NCI-H82 treated with DMSO at 0.1 percent for 48 hours (cell line): ENCODE data around the gene ATE1.
A peak's percentile ranks its signal among the peaks of the same experiment; 100 is the strongest.
"Not testable (repeated sequence)": the region's sequence is repeated elsewhere in the genome, so short reads cannot be mapped to it uniquely, and the experiment has no call there.

Experiments
- DNase-seq: peaks from one replicate; lab custom pipeline; 2025; ENCODE audit not compliant: unreplicated experiment; lab: John Stamatoyannopoulos, UW

Gene ATE1

DNA sequence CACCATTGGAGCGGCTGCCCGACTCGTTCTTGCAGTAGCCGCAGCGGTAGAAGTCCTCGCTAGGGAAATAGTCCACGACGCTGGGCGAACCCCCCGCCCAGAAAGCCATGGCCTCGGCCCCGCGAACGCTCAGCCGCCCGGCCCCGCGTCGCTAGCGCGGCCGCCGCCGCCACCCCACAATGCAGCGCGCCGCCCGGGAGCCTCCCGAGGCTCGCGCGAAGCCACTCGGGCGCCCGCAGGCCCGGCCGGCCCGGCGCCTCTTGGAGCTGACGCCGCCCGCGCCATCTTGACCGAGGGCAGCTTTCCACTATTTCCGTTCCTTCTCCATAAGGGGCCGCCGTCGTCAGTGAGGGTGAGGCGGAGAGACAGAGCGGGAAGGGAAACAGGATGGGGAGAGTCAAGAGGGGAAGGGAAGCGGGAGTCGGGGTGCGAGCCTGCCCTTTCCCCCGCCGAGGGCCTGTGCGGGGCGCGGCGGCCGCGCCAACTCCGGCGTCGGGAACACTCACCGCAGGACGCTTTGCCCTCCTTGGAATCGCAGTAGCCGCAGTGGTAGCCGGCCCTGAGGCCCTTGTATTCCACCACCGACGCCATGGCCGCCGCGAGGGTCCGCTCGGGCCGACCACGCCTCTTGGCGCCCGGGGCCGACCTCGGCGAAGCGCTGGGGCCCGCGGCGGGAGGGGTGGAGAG, at the start of gene ATE1:
Gene ATE1 (minus strand): TSS at position 191 of the 687 bp plus-strand sequence. CDS start 82 bp downstream, at position 109.
- DNase-seq: peak; percentile 81

DNA sequence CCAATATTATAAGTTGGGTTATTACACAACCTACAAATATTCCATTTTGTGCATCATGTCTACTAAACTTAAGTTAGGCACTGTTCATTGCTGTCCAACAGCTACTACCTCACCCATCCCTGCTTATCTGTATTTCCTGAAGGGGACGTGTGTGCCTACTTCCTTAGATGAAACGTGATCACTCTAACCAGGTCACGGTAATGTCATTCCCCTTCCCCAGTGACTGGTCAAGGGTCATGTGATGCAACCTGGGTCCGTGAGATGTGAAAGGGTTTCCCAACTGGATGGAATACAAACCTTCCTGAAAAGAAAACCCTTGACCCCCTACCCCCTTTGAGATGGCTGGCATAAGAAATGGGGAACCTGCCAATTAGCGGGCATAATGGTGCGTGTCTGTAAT, 48.8 kb upstream of the ATE1 start:
- DNase-seq: no peak

GRCh38 chr10:121975295-121976086, 47.7 kb upstream of the ATE1 start:
- DNase-seq: no peak

DNA sequence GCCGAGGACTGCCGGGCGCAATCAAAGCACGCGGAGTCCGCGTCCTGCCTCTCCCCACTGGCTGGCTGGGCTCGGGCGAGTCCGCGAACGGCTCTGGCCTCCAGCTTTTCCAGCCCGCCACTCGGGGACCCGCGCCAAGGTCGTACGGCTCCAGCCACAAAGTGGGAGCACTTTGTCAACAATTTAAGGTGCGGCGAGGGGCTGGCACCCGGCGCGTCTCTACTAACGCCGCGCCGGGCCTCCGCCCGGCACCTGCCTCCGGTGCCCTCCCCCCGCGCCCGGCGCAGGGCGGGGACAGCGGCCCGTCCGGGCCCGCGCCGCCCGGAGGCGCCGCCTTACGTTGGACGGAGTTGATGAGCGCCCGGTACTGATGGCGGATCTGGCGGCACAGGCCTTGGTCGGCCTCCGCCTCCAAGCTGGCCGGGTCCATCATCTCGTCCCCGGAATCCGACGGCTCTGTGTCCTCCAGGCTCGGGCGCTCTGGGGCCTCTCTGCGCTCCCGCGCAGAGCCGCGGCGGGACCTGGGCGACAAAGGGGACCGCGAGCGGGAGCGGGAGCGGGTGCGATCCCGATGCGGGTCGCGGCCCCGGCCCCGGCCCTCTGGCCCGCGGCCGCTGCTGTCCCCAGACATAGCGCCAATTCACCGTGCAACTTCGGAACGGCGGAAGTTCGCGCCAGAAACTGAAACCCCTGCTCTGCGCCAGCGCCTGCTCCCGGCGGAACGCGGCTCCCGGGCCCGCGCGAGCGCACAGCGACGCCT, 46.9 kb upstream of the ATE1 start, which contains the start of gene NSMCE4A:
Gene NSMCE4A (minus strand): TSS at position 683 of the 760 bp plus-strand sequence. CDS start 52 bp downstream, at position 631.
- DNase-seq: no peak

- no peak for DNase-seq
Observed at GRCh38 chr10:121974019-121974534, 46.2 kb upstream of the ATE1 start.

DNA sequence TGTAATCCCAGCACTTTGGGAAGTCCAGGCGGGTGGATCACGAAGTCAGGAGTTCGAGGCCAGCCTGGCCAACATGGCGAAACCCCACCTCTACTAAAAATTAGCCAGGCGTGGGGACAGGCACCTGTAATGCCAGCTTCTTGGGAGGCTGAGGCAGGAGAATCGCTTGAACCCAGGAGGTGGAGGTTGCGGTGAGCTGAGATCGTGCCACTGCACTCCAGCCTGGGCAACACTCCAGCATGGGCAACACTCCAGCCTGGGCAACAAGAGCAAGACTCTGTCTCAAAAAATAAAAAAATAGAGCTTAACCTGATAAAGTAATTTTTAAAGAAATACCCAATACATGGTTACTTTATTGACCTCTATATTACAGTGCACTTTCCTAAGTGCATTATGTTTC, 41.3 kb upstream of the ATE1 start:
- DNase-seq: not testable (repeated sequence)

- DNase-seq: no peak
Observed at GRCh38 chr10:121965996-121966395, 38.2 kb upstream of the ATE1 start.

- no peak for DNase-seq
Observed at GRCh38 chr10:121961456-121961855, 33.6 kb upstream of the ATE1 start.

DNA sequence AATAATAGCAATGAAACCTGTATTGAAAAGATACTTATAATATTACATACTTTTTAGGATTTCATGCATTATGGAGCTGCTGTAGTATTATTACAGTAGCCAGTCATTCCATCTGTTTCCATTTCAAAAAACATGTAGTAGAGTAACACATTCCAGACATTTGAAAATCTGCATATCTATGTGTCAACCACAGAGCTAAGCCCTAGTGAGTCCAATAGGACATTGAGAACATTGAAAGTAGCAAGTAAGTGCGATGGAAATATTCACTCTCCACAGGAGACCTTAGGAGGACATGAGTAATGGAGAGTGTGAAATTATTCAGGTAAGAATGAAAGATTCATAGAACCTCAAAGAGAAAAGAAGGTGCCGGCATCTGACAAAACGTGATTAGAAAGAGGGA, 31.8 kb upstream of the ATE1 start:
- no peak for DNase-seq

GRCh38 chr10:121956111-121957061, 28.6 kb upstream of the ATE1 start:
- DNase-seq: no peak

- no peak for DNase-seq
Observed at GRCh38 chr10:121952226-121952625, 24.4 kb upstream of the ATE1 start.

DNA sequence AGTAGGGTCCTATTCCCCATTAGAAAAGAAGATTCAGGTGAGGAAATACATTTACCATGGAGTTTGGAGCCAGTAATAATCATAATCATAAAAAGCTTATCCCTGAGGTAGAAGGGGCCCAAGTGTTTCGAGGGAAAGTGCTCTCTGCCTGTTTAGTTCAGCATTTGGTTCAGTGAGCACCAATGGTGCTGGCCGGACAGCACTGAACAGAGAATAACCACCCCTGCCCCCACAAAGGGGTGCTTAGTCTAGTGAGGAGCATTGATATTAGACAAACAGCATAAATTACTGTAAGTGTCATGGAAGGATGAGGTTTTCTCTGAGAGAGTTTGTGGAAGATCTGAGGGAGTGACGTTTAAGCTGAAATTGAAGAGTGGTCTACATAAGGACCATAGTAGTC, 21.6 kb upstream of the ATE1 start:
- DNase-seq: no peak

GRCh38 chr10:121949049-121949448, 21.2 kb upstream of the ATE1 start:
- no peak for DNase-seq

- no peak for DNase-seq
Observed at GRCh38 chr10:121947343-121948330, 19.8 kb upstream of the ATE1 start.

DNA sequence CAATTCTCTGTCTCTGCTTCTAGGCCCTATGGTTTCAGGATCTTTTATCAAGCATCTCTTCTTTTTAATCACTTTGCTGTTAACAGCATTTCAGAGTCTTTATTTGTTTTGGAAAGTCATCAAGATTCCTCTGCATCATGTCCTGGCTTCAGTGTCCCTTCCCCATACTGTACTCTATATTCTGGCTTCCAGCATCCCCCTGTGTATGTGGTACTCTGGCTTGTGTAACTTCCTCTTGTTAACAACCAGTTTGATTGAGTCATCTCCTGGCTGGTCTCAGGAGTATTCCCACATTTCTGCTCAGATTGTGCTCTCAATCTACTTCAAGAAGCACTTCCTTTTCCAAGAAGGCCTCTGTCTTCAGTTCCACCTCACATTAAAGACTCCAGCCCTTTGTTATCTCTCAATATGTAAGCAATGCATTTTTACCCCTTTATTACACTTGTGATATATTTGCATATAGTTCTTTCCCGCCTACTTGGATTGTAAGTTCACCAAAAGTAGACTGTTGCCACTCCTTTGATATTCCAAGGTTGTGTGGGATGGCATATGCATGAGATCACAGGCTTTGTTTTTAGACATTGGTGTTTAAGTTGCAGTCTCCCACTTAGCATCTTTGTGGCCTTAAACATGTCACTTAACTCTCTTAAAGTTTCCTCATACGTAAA, 15.1 kb upstream of the ATE1 start:
- no peak for DNase-seq

GRCh38 chr10:121941532-121941931, 13.7 kb upstream of the ATE1 start:
- DNase-seq: no peak

DNA sequence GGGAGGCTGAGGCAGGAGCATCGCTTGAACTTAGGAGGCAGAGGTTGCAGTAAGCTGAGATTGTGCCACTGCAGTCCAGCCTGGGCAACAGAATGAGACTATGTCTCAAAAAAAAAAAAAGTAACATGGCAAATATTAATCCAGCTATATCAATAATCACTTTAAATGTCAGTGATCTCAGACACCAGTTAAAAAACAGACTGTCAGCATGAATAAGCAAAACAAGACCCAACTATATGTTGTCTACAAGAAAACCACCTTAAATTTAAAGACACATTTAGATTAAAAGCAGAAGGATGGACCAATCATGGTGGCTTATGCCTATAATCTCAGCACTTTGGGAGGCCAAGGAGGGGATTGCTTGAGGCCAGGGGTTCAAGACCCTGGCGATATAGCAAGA, 8.5 kb upstream of the ATE1 start:
- no peak for DNase-seq

- no peak for DNase-seq
Observed at GRCh38 chr10:121935702-121936101, 7.9 kb upstream of the ATE1 start.
